Dermis microvascular lymphatic vessel endothelial cell (primary cell): ENCODE data around the gene FOXE1. TPM values are rescaled to one million over a fixed set of nuclear protein-coding genes. Genes with fewer than 3 reads are reported as not detected.

Experiments
- DNase-seq, 2 donors: peaks; one replicate each; pipeline versions ENCODE4 v3.0.0 to v3.0.0-alpha.2; 2010; ENCODE audit warnings: low read depth in 2 of 2
- total RNA-seq: library from RNA; depleted of rRNA; stranded (reverse); fragments of >200 nt; gene quantifications from 2 replicates; pipeline ENCODE4 v1.2.1, GENCODE V29; 2014

FOXE1 gene
- total RNA-seq, 1 donor from 2014 or later, result not detected

DNA sequence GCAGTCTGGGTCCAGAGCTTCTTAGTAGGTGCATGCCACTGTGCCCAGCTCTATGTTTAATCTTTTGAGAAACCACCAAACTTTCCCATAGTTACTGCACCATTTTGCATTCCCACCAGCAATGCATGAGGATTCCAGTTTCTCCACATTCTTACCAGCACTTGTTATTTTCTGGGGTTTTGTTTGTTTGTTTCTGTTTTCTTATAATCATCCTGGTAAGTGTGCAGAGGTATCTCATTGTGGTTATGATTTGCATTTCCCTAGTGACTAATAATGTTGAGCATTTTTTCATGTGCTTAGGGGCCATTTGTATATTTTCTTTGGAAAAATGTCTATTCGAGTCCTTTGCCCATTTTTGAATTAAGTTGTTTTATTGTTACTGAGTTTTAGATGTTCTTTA is 11.4 kb downstream of the FOXE1 start:
- no peak for DNase-seq

DNA sequence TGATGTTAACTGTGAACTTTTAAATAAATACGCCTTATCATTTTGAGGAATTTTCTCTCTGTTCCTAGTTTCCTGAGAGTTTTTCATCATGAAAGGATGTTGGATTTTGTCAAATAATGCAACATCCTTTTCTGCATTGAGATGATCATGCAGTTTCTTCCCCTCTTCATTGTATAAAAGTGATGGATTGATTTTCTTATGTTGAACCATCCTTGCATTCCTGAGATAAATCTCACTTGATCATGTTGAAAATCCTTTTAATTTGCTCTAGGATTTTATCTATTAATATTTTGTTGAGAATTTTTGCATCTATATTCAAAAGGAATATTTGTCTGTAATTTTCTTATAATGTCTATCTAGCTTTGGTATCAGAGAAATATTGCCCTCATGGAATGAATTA is 13.3 kb downstream of the FOXE1 start:
- no peak for DNase-seq

DNA sequence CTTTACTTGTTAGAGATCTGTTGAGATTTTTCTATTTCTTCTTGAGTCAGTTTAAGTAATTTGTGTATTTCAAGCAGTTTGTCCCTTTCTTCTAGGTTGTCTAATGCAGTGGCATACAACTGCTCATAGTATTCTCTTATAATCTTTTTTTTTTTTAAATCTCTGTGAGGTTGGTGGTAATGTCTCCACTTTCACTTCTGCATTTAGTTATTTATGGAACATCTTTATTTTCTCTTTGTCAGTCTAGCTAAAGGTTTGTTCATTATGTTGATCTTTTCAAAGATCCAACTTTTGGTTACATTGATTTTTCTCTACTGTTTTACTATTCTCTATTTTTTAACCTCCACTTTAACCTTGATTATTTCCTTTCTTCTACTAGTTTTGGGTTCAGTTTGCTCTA is 13.8 kb downstream of the FOXE1 start:
- DNase-seq, result no peak

DNA sequence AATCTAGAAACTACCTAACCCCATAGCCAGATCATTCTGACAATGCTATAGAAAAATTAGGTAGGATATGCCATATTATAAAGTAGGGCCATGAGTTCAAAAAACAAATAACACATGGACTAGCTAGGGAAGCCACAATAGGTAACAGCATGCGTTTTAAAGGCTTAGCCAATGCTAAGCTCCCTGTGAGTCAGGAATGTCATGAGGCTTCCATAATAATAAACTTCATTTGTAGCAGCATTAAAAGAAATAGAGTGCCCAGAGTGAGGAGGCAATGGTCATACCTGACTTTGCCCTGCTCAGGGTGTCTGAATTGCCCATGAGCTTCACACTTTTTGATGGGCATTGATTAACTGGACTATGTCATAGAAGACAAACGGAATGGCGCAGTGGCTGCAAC is 15.8 kb downstream of the FOXE1 start:
- DNase-seq, result no peak

DNA sequence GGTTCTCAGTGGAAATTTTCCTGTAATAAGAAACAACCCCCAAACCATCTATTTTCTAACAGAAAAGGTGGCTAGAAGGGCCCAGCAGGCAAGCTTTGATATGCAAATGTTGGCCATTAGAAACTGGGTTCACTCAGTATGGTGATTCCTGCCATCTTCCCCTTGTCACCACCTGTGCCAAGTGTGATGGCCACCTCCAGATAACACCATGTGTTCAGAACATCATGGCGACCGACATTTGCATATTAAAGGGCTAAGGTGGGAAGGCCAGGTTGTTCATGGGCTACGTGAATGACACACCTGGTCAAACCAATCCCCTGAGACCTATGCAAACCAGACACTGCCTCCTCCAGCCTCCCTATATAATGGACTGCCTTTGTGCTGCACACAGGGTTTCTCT is 20.4 kb downstream of the FOXE1 start:
- no peak for DNase-seq

DNA sequence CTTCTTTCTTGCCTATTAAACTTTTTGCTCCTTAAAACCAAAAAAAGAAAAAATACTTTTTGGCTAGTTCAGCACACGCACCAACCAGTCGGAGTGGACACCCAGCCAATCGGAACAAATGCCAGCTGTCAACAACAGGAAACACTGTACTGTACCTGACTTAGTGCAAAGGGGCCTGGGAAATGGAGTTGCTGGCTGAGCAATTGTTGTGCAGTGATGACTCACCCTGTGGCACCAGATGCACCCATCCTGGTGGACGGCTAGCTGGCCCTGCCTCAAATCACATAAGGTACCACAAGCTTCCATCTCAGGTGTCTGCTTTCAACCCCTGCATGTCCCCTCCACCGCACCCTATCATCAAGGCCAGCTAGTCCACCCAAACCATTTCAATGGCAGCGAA is 20.9 kb downstream of the FOXE1 start:
- peak; percentile 25 to 58 for DNase-seq

DNA sequence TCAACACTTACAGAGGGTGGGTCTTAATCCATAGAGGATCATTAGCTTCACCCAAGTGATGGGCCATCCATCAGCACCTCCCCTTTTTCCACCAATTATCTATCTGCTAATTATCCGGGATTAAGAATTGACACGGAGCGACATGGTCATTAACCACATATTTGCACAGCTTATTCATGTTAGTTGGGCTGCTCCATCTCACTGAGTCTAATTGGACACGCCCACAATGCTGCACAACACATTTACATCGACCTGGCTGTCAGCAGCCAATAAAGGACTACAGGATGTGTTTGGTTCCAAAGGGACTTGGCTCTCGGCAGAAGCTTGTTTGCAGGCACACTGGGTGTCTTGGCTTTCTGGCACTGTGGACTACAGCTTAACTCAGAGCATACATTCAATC is 21.6 kb downstream of the FOXE1 start:
- DNase-seq, result no peak

DNA sequence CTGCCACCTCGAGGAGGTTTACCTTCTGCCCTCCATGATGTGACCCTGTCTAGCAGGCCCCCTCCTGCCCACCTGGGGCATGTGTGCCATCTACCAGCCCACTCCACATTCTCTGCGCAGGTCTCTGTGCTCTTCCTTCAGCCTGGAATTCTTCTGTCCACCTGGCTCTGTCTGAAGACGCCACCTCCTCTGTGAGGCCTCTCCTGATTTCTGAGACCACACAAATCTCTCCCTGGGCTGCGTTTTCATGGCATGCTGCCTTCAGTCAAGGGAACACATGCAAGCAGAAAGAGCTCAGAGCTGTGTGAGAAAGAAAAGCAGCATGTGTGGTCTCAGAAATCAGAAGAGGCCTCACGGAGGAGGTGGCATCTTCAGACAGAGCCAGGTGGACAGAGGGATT is 22.1 kb downstream of the FOXE1 start:
- DNase-seq, result no peak

DNA sequence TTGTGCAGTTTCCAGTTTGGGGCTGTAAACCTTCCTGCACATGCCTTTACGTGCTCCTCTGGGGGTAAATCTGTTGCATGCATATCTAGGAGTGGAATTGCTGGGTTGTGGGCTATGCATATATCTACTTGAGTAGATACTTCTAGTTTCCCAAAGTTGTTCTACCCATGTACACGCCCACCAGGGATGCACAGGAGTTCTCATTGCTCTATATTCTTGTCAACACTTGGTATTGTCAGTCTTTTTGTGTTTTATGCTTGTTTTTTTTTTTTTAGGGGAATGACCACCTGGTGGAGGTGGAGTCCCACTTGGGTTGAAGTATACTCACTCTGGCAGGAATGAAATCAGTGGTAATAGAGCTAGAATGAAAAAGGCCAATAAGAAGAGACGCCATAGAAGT is 23.0 kb downstream of the FOXE1 start:
- DNase-seq, result no peak

DNA sequence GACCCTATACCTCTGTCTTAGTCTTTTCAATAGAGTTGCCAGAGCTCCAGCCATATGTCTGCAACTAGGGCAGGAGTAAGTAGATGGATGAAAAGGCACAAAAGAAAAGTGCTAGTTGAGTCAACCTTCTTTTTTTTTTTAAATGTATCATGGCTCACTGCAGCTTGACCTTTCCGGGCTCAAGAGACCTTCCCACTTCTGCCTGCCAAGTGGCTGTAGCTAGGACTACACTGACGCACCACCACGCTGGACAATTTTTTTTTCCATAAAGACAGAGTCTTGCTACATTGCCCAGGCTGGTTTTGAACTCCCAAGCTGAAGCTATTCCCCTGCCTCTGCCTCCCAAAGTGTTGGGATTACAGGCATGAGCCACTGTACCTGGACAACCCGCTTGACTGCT is 27.3 kb downstream of the FOXE1 start:
- peak in 1 of 2 donors; percentile 37 for DNase-seq

DNA sequence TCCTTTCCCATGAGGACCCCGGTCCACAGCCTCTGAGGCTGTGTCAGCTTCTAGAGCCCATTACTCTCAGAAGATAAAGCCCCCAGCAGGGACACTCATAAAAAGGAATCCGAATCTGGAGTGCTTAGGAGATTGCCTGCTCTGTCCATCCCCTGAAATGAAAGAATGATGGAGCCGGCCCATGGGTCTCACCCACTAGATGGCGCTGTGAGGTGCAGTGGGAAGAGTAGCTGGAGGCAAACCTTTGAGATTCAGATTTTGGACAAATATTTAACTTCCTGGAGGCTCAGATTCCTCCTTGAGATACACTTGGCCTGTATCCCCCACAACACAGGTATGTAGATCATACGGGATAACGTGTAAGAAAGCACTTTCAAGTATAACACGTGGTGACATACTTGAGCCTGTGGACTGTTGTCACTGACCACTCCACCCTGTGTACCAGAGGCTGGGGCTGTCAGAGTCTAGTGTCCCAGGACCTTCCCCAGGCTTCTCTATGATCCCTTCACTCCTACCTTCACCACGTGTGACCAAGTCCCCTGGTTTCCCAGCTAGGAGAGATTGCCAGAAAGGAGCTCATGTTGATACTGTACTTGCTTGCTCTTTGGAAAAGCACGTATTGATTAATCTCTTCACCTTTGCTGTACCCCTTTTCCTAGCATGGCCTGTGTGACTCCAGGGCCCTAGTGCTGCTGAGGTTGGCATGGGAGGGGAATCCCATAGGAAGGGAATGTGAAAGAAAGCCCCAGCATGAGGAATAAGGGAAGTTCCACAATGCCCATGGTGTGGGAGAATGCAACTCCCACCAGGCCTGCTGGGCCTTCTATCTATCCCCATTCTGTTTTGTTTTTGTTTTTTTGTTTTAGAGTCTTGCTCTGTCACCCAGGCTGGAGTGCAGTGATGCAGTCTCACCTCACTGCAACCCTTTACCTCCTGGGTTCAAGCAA is 37.2 kb downstream of the FOXE1 start:
- peak in 1 of 2 donors; percentile 25 for DNase-seq

DNA sequence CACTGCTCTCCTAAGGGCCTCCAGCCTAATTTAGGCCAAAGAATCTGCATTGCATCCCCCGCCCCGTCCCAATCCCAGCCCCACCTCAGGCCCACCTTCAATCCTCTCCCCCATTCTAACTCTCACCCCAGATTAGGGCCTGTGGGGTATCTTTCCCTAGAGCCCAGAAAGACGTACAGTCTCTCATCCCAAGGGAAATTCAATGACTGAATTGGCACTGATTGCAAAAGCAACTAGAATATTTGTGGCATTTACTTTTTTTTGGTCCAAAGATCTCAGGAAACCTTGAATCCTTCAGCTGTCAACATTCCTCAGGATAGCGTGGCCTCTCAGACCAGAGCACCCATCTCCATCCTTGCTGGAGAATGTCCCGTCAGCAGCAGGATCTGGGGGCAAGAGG is 38.7 kb downstream of the FOXE1 start:
- DNase-seq, result no peak

DNA sequence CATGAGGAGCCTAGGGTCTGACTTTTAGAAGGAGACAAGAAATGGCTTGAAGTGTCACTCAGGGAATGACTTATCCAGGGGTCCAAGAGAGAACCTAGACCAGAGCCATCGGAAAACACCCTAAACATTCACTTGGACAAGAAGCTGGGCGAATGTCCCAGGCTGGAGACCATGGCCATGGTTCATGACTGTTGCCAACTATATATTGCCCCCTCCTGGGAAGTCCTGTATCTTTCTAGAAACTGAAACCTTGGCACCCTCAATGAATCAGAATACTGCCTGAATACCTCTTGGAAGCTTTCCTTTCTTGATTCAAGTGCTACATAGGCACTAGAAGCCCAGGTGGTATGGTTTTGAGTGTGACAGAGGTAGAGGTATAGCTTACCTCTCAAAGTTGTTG is 39.4 kb downstream of the FOXE1 start:
- DNase-seq, result no peak

DNA sequence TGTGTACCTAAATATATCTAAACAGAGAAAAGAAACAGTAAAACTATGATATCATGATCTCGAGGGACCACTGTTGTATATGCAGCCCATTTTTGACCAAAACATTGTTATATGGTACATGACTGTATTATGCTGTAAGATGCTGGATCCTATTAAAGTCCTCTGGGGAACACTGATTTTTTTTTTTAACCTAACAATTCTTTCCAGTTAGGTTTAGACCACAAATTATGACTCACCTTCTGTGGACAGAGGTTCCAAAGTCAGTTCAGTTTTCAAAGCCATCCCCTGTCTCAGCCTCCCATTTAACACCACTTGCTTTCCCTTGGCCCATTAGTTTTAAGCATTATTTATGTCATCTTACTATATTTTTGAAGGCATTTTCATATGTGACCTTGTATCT is 42.2 kb downstream of the FOXE1 start:
- no peak for DNase-seq

DNA sequence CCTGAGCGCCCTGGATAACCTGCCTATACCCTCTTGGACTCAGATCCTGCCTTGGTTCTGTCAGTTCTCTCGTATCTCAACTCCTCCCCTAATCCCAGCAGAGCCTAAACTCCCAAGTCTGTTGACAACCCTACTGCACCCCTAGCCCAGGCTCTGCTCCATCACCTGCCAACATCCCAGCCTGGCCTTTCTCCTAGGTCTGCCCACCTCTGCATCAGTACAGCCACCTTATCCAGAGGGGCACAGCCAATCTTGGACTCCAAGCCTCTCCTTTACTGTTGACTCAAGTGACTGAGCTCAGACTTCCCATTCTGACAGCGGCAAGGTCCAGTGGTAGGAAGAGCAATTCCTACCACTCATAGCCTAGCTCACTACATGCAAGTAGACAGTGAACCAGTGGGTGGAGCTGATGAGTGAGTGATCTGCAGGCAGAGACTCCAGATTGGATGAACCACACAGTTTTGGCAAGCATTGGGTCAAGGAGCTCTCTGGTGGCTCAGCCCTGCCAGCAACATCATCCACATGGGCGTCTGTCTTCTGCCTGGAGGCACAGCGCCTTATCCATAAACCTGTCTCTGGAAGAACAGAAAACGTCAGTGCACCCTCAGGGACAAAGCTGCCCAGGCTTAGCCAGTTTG is 42.8 kb downstream of the FOXE1 start:
- no peak for DNase-seq

DNA sequence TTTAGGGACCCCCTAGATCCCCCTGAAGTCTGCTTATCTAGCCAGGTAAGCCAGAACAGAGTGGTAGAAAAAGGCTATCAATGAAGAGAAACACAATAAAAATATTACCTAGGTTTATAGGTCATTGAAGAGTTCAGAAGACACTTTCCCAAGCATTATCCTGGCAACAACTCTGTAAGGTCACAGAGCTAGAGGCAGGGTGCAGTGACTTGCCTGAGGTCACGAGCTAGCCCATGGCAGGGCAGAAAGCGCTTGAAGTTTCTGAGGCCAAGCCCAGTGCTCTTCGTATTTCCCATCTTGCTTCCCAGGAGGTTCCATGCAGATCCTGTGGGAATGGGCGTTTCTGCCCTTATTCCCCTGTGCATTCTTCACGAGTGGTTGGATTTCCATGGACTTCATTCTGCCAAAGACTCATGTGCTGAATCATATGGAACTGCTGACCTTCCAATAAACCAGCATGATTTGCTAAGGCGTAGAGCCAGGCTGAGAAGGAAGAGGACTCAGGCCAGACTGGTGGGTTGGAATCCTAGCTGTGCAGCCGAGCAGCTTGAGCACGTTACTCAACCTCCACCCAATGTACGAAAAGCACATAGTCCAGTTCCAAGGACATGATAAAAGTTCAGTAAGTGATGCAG is 47.2 kb downstream of the FOXE1 start:
- DNase-seq, result no peak

DNA sequence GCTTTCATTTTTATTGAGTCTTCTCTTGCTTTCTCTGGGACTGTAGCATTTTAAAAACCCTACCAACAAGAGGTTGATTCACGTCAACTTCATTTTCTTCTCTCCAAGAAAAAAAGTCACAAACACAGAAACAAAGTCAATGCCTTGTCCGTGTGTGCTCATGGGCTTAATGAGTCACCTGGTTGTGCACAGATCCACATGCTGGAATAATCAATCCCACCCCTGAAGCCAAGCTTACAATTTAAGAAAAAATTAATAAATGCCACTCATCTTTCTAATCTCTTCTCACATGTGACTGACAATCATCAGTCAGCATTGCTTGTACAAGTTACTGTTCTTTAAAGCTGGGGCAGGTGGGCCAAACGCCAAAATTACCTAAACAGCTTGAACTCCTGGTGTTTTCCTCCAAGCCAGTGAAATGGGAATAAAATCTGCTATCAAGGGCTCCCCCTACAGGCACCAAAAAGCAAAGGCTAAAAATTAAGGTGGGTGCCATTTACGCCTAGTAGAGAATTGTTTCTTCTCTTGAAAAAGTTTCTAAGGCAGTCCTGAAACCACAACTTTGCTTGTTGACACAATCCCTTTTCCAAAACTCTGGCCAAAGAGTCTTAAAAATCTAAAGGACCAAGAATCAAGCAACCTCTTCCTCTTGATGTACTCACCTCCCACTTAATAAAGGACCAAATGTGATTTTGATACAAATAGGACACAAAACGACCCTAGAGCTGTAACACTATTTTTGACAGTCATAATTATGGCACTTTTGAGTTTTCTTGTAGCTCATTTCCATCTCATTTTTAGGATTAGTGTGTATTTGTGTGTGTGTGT is 47.9 kb downstream of the FOXE1 start:
- peak in 1 of 2 donors; percentile 51 for DNase-seq

DNA sequence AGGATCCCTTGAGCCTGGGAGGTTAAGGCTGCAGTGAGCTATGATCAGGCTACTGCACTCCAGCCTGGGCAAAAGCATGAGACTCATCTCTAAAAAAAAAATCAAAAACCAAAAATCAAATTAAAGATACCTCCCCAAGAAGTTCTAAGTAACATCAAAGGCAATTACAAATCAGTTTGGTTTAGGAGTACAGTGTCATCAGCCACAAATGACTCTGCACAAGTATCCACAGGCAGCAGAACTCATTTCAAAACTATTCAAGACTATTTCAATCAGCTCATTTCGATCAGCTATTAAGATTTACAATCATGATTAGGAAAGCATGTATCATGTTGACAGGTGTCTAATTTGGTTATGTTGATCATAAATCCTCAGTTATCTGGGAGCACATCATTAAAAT is 50.2 kb downstream of the FOXE1 start:
- no peak for DNase-seq

DNA sequence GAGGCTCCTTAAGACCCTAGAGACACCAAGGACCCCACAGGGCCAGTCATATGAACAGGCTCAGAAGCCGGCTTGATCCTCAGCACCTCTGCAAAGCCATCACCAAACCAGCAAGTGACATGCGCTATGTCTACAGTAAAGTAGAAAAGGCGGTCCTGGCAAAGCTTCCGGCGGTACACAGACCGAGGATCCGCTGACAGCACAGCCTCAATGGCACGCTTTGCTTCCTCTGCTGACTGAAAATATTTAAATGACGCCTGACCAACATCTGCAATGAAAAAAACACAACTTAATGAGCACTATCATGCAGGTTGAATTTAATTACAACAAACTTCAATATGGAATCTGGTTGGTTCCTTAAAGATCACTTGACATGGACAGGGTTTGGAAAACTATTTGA is 51.7 kb downstream of the FOXE1 start:
- DNase-seq, result no peak

DNA sequence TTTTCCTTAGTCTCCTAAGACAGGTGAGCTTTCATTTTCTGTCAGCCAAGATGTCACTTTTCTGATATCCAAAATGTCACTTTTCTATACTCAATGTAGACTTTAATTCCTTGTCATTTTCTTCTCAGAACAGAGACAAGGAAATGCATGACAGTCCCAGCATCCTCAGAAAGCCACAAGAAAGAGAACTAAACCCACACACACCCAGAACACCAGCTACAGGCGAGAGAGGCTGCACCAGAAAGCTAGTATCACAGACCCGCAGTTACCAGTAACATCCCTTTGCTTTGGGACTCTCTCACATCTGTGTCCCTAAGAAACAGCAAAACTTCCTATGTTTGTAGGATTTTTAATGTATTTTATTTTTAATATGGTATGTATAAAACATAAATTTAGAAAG is 52.2 kb downstream of the FOXE1 start:
- DNase-seq, result no peak
